Measurements from ENCODE around the gene VSIG10L2.
"Not testable (repeated sequence)": the region's sequence is repeated elsewhere in the genome, so short reads cannot be mapped to it uniquely, and the experiment has no call there.

VSIG10L2 gene

GRCh38 chr11:125945797-125946520 lies at the start of gene VSIG10L2:
Gene VSIG10L2 (plus strand): TSS chr11:125946044. CDS start chr11:125946056, 12 bp downstream.
- no peak for DNase-seq (ENCODE audit: low read depth)

DNA sequence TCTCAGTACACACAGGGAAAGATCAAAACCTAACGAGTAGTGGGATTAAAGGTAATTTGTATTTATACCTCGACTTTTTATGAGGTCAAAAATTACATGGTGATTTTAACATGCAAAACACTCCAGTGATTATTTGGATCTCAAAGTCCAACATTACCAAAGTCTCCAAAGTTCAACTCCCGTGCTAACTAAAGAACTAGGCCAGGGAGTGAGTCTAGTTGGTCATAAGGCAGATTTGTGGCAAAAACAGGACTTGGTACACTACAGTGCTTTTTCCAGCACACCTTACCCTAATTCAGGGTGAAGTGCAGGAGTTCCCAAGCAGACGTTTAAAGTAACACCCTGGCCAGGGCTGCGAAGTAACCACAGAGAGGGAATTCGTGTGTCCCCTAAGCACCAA lies 44.0 kb upstream of the VSIG10L2 start:
- no peak for DNase-seq (ENCODE audit: low read depth)

- no peak for DNase-seq (ENCODE audit: low read depth)
Observed at GRCh38 chr11:125902277-125902926, 43.4 kb upstream of the VSIG10L2 start.

DNA sequence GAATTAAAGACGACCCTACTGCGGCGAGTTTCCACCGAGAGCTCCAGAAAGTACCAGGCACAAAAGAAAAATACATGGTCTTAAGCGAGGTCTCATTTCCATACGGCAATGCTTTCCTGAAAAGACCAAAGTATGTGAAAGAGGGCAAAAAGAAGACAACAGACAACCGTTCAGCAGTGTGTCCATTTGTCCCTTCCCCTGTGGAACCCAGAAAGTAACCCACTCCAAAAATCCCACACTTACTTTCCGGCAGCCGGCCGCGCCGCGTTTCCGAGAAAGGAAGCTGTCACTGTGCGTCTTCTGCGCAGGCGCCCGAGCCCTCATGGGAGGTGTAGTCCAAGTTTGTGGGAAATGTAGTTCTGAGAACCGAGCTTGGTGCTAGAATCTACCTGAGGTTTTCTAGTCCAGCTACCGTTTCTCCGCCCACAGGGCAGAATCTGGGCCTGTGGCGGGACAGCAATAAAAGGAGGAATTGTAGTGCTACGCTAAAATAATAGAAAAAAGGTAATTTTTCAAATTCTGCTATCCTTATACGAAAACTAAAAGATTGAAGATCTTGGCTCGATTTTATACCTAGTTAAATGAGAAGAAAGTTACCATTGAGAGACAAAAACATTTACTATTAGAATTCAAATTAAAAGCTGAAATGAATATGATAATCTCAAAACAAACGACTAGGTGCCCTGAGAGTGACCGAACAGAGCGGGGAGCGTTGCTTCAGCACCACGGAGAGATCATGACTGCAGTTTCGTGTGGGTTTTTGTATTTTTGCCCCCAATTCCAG lies 42.7 kb upstream of the VSIG10L2 start, which contains the start of gene PUS3:
Gene PUS3 (minus strand): TSS at position 280 of the 784 bp plus-strand sequence. CDS start 6,922 bp downstream, outside the sequence.
- DNase-seq (ENCODE audit: low read depth), result peak; percentile 82

- no peak for DNase-seq (ENCODE audit: low read depth)
Observed at GRCh38 chr11:125903711-125904659, 41.9 kb upstream of the VSIG10L2 start, which contains the start of gene DDX25. Gene DDX25 (plus strand): TSS chr11:125904508. CDS start chr11:125904518, 10 bp downstream.

- DNase-seq (ENCODE audit: low read depth), result no peak
Observed at GRCh38 chr11:125904678-125905077, 41.2 kb upstream of the VSIG10L2 start.

DNA sequence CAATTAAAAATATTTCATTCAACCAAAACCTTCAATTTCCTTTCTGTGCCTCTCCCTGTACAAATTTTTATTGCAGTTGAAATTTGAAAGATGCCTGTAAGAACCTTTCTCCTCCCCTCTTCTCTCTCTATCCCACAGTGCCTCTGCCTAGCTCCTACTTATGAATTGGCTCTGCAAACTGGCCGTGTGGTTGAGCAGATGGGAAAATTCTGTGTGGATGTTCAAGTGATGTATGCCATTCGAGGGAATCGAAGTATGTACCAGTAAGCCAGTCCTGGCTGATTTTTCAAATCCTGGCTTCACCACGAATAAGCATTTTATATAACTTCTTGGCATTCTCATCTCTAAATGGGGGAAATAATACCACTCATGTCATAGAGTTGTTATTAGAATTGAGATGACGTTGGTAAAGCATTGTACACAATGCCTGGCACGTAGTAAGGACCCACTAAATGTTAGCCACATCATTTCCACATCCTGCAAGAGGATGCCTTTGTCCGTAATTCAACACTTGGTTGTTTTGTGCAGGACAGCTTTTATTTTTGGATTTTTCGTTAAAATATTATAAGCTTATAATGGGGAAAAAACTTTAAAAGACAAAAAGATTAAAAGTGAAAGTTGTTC lies 35.5 kb upstream of the VSIG10L2 start:
- no peak for DNase-seq (ENCODE audit: low read depth)

- not testable (repeated sequence) for DNase-seq (ENCODE audit: low read depth)
Observed at GRCh38 chr11:125914601-125915000, 31.2 kb upstream of the VSIG10L2 start.

GRCh38 chr11:125916683-125917347 lies 29.0 kb upstream of the VSIG10L2 start:
- no peak for DNase-seq (ENCODE audit: low read depth)

DNA sequence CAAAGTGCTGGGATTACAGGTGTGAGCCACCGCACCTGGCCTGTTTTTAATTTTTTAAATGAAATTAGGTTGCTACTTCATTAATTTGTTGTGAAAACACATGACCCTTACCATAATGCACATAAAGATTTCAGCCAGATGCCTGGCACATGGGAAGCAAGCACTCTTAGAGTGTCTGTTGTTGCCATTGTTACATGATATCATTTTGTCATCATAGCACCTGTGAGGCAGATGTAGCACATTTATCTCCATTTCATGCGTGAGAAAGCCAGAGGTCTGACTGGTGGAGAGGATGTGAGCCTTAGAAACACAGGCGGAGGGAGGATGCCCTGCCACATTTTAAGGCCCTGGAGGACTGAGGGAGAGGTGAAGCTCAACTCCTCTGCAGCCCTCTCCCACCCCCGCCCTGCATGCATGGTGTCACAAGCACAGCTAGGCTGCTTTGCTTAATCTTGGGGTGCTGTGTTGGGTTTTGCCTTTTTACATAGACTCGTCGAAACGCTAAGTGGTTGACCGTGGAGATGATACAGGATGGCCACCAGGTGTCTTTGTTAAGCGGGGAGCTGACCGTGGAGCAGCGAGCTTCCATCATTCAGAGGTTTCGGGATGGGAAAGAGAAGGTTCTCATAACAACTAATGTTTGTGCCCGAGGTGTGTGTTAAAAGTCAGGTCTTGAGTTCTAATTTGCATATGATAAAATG lies 27.6 kb upstream of the VSIG10L2 start:
- DNase-seq (ENCODE audit: low read depth), result peak; percentile 21

GRCh38 chr11:125921042-125921441 lies 24.8 kb upstream of the VSIG10L2 start:
- no peak for DNase-seq (ENCODE audit: low read depth)

- no peak for DNase-seq (ENCODE audit: low read depth)
Observed at GRCh38 chr11:125922156-125922555, 23.7 kb upstream of the VSIG10L2 start.

GRCh38 chr11:125923012-125923579 lies 22.7 kb upstream of the VSIG10L2 start:
- peak; percentile 72 for DNase-seq (ENCODE audit: low read depth)

DNA sequence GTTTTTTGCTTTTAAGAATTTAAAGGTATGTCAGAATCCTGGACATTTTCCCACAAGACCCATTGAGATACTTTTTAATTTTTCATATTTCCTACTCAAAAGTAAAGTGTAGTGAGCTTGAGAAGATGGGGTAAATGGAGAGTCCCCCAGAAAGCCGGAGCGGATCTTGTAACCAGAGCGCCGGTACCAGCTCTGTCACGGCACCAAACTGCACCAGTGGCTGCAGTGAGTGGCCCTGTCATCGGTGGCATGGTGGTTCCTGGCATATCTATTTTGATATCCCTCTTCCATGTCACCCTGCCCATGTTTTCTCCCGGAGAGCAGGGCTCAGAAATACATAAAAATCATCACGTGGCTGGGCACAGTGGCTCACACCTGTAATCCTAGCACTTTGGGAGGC lies 22.2 kb upstream of the VSIG10L2 start:
- no peak for DNase-seq (ENCODE audit: low read depth)

DNA sequence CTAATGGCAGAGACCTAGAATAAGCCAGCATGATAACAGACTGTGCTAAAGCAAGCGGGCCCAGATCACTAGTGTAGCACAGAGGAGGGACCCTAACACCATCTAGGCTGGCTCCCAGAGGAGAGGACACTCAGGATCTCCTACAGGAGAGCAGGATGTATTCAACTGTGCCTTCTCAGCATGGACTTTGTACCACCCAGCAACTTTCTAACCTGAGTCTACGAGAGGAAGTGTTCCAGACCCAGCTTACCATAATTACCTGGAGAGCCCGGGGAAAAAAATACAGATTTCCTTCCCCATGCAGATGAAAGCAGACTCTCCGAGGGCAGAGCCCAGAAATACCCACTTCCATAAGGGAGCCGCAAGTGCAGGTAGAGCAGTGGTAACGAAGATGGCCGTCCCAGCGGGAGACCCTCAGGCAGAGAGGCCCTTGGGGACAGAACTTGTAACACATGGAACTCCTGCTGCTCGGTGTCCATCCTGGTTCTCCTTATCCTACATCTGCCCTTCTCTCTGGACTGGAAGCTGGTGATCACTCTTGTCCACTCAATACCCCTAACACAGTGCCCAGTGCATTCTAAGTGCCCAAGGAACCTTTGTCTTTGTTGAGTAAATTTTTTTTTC lies 21.3 kb upstream of the VSIG10L2 start:
- DNase-seq (ENCODE audit: low read depth), result no peak

DNA sequence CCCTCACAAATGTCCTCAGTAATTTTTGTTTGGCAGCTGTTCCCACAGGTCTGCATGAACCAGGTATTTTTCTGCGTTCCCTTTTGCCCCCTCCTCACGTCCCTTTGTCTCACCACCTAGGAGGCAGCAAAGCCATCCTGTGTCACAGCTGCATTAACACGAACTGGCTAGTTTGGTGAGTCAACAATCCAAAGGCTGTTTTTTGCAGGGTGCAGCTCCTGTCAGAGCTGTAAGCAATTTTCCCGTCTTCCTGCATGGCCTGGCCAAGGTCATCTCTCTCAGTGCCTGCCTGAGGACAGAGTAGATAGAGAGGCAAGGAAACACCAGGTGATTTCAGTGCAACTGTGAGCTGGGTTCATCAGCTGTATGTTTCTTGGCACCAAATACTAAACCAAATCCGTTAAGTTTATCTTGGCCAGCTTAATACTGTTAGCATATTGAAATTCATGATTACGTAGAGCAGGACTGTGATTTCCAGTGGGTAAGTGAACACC lies 20.6 kb upstream of the VSIG10L2 start:
- DNase-seq (ENCODE audit: low read depth), result no peak

DNA sequence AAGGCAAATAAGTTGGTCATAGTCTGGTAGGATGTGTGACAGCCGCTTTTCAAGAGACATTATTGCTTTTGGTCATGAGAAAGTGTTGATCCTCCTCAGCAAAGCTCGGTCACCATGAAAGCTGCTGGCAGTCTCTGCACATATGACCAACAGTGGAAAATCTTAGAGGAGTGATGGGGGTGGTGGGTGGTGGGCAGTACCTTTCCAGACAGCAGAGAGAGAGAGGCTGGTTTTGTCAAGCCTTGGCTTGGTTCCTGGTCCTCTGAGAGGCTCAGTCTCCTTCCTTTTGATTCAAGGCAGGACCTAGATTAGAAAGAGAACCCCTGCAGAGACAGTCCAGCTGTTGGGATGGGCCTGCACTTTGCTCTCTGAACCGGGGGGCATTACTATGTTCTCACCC lies 20.0 kb upstream of the VSIG10L2 start:
- no peak for DNase-seq (ENCODE audit: low read depth)

DNA sequence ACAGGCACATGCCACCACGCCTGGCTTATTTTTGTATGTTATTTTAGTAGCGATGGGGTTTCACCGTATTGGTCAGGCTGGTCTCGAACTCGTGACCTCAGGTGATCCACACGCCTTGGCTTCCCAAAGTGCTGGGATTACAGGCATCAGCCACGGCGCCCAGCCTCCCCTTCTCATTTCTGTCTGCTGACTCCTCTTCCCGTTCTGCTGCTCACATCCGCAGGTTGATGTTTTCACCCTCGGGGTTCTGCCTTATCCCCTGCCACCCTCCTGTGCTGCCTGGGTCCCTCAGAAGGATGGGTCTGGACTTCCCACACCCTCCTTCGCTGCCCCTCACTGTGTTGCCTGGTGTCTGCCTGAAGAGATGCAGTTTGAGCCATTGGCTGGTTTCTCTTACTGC lies 19.2 kb upstream of the VSIG10L2 start:
- DNase-seq (ENCODE audit: low read depth), result no peak

Measured in ELR (cell line).